HG03139 (cell line): Measurements from ENCODE around the gene TAS2R20.

Experiments
- ATAC-seq: cut with Tn5 transposase; IDR thresholded peaks from one replicate; pipeline ENCODE4 v1.9.1; 2021; ENCODE audit not compliant: unreplicated experiment

Gene TAS2R20

DNA sequence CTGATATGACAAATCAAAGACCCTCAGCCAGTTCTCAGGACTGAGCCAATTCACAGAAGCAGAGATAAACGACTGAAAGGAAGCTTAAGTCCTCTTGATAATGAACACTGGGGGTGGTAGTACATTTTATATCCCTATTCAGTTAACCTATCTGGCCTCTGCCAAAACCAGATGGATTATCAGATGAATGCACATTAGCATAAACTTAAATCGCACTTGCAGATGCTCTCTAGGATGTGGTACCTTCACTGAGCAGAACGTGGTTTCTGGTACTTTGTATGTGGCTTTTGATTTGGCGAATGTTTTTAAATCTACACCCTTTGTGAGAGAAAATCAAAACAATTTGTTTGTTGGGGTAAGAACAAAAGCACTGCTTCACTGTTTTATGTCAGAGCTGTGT is 37.9 kb downstream of the TAS2R20 start:
- ATAC-seq = no peak

- ATAC-seq = no peak
Observed at GRCh38 chr12:10959804-10960203, 38.3 kb downstream of the TAS2R20 start.

DNA sequence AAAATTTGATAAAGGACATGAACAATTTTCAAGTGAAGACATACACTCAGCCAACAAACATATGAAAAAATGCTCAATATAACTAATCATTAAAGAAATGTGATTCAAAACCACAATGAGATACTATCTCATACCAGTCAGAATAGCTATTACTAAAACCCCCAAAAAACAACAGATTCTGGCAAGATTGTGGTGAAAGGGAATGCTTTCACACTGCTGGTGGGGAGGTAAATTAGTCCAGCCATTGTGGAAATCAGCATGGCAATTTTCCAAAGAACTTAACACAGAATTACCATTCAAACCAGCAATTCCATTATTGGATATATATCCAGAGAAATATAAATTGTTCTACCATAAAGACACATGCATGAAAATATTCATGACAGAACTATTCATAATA is 40.4 kb downstream of the TAS2R20 start:
- ATAC-seq = no peak

DNA sequence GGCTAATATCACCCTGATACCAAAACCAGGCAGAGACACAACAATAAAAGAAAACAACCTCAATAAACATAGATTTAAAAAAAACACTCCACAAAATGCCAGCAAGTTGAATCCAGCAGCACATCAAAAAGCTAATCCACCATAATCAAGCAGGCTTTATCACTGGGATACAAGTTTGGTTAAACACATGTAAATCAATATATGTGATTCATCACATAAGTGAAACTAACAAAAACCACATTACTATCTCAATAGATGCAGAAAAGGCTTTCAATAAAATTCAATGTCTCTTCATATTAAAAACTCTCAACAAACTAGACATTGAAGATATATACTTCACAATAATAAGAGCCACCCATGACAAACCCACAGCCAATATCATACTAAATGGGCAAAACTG is 42.0 kb downstream of the TAS2R20 start:
- ATAC-seq = no peak

- ATAC-seq = no peak
Observed at GRCh38 chr12:10952645-10953044, 45.5 kb downstream of the TAS2R20 start.
